OCI-LY3 (cell line): ENCODE results near the gene RSPH9.

Source experiments
- H2AFZ ChIP-seq: fragments of 200-600, 300-600 bp; shearing (Covaris generic); 2 replicates; pipeline ENCODE4 v1.6.0; 2014; ENCODE audit warnings: antibody characterized with exemption, low read depth, low read length
- H3K27ac ChIP-seq: fragments of 200-600, 300-600 bp; sonication (generic); 2 replicates; pipeline ENCODE4 v1.5.1; 2014; ENCODE audit warnings: mild to moderate bottlenecking, low read length, moderate library complexity, mixed read lengths
- H3K27me3 ChIP-seq: fragments of 200-600, 300-600 bp; sonication (generic); 2 replicates; pipeline ENCODE4 v1.6.1; 2014; ENCODE audit warnings: low read depth, low read length, mixed read lengths
- H3K36me3 ChIP-seq: fragments of 200-600, 300-600 bp; sonication (generic); replicated peaks from 2 replicates; pipeline ENCODE3; 2014; ENCODE audit warnings: low read depth, low read length, mixed read lengths
- H3K4me1 ChIP-seq: fragments of 300-600, 200-600 bp; sonication (generic); 2 replicates; pipeline ENCODE4 v1.6.1; 2014; ENCODE audit warnings: low read length, mixed read lengths
- H3K4me2 ChIP-seq: fragments of 200-600, 300-600 bp; sonication (generic); 2 replicates; pipeline ENCODE4 v1.6.1; 2014; ENCODE audit warnings: low read length, mixed read lengths
- H3K4me3 ChIP-seq: fragments of 300-600, 200-600 bp; sonication (generic); 2 replicates; pipeline ENCODE4 v1.5.1; 2014; ENCODE audit warnings: antibody characterized with exemption, mild to moderate bottlenecking, low read length, moderate library complexity
- H3K79me2 ChIP-seq: fragments of 300-600, 200-600 bp; shearing (Covaris generic); 2 replicates; pipeline ENCODE4 v1.6.1; 2014; ENCODE audit warnings: mild to moderate bottlenecking, low read length, mixed read lengths
- H3K9ac ChIP-seq: fragments of 300-600, 200-600 bp; shearing (Covaris generic); 2 replicates; pipeline ENCODE4 v1.6.0; 2014; ENCODE audit warnings: mild to moderate bottlenecking, low read length, moderate library complexity
- H3K9me3 ChIP-seq: fragments of 200-600, 300-600 bp; shearing (Covaris generic); 2 replicates; pipeline ENCODE4 v1.6.1; 2014; ENCODE audit warnings: low read length, mixed read lengths; ENCODE audit not compliant: insufficient read depth
- H4K20me1 ChIP-seq: fragments of 200-600, 300-600 bp; sonication (generic); 2 replicates; pipeline ENCODE4 v1.6.1; 2016; ENCODE audit warnings: low read length, mixed read lengths; ENCODE audit not compliant: insufficient read depth
- EZH2phosphoT487 ChIP-seq: fragments of 200-600 bp; shearing (Covaris generic); IDR thresholded peaks from 2 replicates; pipeline ENCODE4 v1.6.1; 2018; ENCODE audit warnings: antibody characterized with exemption, mixed run types, low read depth
- TF ChIP-seq, protein P1 (sequence below): fragments of 200-600, 300-600 bp; sonication (generic); IDR thresholded peaks from 2 replicates; pipeline ENCODE4 v1.5.1; 2014; ENCODE audit warnings: antibody characterized with exemption, low read length, low read depth

The RSPH9 gene

DNA sequence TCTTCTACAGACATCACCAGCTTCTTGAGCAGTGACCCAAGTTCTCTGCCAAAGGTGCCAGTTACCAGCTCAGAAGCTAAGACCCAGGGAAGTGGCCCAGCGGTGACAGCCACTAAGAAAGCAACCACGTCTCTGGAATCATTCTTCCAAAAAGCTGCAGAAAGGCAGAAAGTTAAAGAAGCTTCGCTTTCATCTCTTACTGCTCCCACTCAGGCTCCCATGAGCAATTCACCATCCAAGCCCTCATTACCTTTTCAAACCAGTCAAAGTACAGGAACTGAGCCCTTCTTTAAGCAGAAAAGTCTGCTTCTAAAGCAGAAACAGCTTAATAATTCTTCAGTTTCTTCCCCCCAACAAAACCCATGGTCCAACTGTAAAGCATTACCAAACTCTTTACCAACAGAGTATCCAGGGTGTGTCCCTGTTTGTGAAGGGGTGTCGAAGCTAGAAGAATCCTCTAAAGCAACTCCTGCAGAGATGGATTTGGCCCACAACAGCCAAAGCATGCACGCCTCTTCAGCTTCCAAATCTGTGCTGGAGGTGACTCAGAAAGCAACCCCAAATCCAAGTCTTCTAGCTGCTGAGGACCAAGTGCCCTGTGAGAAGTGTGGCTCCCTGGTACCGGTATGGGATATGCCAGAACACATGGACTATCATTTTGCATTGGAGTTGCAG is 31.0 kb upstream of the RSPH9 start:
- H3K4me2 ChIP-seq = no peak overlapping the region
- H3K36me3 ChIP-seq = peaks cover 43% of the 10 kb centered on the region
- no peaks in the 10 kb centered on the region for H3K79me2 ChIP-seq
- no peaks in the 10 kb centered on the region for H3K9me3 ChIP-seq
- no peak overlapping the region for H3K27ac ChIP-seq
- no peak for TF ChIP-seq EZH2phosphoT487
- TF ChIP-seq, protein P1, sequence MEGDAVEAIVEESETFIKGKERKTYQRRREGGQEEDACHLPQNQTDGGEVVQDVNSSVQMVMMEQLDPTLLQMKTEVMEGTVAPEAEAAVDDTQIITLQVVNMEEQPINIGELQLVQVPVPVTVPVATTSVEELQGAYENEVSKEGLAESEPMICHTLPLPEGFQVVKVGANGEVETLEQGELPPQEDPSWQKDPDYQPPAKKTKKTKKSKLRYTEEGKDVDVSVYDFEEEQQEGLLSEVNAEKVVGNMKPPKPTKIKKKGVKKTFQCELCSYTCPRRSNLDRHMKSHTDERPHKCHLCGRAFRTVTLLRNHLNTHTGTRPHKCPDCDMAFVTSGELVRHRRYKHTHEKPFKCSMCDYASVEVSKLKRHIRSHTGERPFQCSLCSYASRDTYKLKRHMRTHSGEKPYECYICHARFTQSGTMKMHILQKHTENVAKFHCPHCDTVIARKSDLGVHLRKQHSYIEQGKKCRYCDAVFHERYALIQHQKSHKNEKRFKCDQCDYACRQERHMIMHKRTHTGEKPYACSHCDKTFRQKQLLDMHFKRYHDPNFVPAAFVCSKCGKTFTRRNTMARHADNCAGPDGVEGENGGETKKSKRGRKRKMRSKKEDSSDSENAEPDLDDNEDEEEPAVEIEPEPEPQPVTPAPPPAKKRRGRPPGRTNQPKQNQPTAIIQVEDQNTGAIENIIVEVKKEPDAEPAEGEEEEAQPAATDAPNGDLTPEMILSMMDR = no peak
- no peaks in the 10 kb centered on the region for H3K27me3 ChIP-seq
- no peak overlapping the region for H3K9ac ChIP-seq
- no peak overlapping the region for H3K4me3 ChIP-seq
- no peaks in the 10 kb centered on the region for H4K20me1 ChIP-seq
- no peak overlapping the region for H2AFZ ChIP-seq
- H3K4me1 ChIP-seq = peaks cover 1% of the 10 kb centered on the region; the same call in 1 of the 2 replicates

DNA sequence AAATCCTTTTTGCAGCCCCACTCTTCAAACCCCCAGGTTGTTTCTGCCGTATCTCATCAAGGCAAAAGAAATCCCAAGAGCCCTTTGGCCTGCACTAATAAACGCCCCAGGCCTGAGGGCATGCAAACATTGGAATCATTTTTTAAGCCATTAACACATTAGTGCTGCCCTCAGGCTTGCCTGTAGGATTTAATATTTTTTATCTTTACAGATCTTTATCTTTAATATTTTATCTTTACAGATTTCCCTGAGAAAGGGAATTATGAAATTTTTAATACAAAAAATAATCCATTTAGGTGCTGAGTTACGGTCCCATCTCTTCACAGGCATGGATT is 30.5 kb upstream of the RSPH9 start:
- Histone ChIP-seq H3K4me1 (no peaks in the 10 kb centered on the region), H3K79me2 (no peaks in the 10 kb centered on the region), H3K36me3 (peaks cover 41% of the 10 kb centered on the region), H3K4me2 (no peak overlapping the region), H3K4me3 (no peak overlapping the region), H3K27ac (no peak overlapping the region), H3K27me3 (no peaks in the 10 kb centered on the region), H4K20me1 (no peaks in the 10 kb centered on the region), H3K9ac (no peak overlapping the region), H3K9me3 (no peaks in the 10 kb centered on the region), H2AFZ (no peak overlapping the region)
- TF ChIP-seq EZH2phosphoT487 = no peak
- TF ChIP-seq, protein P1 = no peak

DNA sequence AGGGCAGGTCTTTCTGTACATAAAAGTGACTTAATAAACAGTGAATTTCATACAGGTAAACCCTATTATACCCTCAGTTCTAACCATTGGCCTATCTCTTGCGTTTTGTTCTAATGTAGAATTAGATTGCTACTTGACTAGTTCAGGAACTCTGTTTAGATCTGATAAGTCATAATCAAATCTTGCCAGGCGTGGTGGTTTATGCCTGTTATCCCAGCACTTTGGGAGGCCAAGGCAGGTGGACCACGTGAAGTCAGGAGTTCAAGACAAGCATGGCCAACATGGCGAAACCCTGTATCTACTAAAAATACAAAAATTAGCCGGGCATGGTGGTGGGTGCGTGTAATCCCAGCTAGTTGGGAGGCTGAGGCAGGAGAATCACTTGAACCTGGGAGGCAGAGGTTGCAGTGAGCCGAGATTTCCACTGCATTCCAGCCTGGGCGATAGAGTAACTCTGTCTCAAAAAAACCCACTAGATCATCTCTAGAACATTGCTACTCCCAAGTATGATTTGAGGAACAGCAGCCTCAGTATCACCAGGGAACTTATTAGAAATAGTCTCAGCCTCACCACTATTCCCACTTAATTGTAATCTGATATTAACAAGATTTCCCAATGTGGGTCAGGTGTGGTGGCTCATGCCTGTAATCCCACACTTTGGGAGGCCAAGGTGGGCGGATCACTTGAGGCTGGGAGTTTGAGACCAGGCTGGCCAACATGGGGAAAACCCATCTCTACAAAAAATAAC is 27.9 kb upstream of the RSPH9 start:
- TF ChIP-seq, protein P1 = no peak
- TF ChIP-seq EZH2phosphoT487 = no peak
- no peak overlapping the region for H3K4me3 ChIP-seq
- no peak overlapping the region for H3K9ac ChIP-seq
- no peaks in the 10 kb centered on the region for H3K9me3 ChIP-seq
- H3K36me3 ChIP-seq = peaks cover 53% of the 10 kb centered on the region
- H3K4me1 ChIP-seq = no peaks in the 10 kb centered on the region
- H3K27ac ChIP-seq = no peak overlapping the region
- H4K20me1 ChIP-seq = no peaks in the 10 kb centered on the region
- H3K27me3 ChIP-seq = no peaks in the 10 kb centered on the region
- no peak overlapping the region for H3K4me2 ChIP-seq
- H3K79me2 ChIP-seq = no peaks in the 10 kb centered on the region
- no peak overlapping the region for H2AFZ ChIP-seq

DNA sequence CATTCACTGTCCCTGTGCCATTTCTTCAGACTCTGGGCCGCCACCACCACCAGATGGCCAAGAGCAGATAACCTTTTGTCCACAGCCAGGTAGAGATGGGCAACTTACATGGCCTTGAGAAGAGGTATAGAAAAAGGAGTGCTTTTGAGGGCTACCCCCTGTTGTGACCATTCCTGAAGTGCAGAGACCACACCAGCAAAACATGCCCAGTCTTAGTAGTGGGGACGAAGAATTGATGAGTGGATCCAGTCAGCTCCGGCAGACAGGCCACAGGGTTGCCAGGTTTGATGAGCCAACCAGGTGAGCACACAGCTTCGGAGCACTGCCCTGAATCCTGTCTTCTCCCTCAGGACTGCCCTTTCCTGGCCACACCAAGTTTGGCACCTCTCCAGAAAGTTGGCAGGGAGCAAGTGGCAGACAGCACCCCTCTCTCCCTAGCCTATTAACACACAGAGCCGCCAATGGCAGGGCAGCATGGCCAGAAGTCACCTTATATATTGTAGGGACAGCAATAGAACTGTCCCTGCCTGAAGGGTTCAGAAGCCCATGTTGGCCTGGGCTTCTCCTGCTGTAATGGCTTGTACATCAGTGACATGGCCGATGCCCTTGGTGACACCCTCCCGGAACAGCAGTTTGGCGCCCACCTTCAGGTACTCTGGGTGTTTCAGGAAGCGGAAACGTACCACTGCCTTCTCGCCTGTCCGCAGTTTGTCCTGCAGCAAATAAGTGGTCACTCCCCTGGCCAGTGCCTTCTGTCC is 23.6 kb upstream of the RSPH9 start:
- Histone ChIP-seq H3K36me3 (peaks cover 72% of the 10 kb centered on the region), H3K9me3 (no peaks in the 10 kb centered on the region), H3K4me2 (no peak overlapping the region), H3K79me2 (no peaks in the 10 kb centered on the region), H3K4me3 (no peak overlapping the region), H3K27ac (no peak overlapping the region), H4K20me1 (no peaks in the 10 kb centered on the region), H2AFZ (no peak overlapping the region), H3K9ac (no peak overlapping the region), H3K27me3 (no peaks in the 10 kb centered on the region), H3K4me1 (no peaks in the 10 kb centered on the region)
- TF ChIP-seq, protein P1 = no peak
- no peak for TF ChIP-seq EZH2phosphoT487
